Activated CD4-positive, alpha-beta T cell treated with anti-CD3 and anti-CD28 coated beads for 48 hours (primary cell): ENCODE results near the gene PRICKLE1.

Experiments used
- DNase-seq: peaks from one replicate; pipeline ENCODE4 v3.0.0-alpha.2; 2020

Gene PRICKLE1

GRCh38 chr12:42486407-42486806 lies 103.1 kb downstream of the PRICKLE1 start:
- no peak for DNase-seq

GRCh38 chr12:42485823-42486222 lies 103.7 kb downstream of the PRICKLE1 start:
- no peak for DNase-seq

GRCh38 chr12:42484996-42485395 lies 104.5 kb downstream of the PRICKLE1 start:
- DNase-seq = no peak

GRCh38 chr12:42483521-42483790 lies 106.1 kb downstream of the PRICKLE1 start:
- DNase-seq = peak; percentile 17

- peak; percentile 68 for DNase-seq
Observed at GRCh38 chr12:42482748-42483520, 106.6 kb downstream of the PRICKLE1 start.

- no peak for DNase-seq
Observed at GRCh38 chr12:42482041-42482747, 107.4 kb downstream of the PRICKLE1 start.

- no peak for DNase-seq
Observed at GRCh38 chr12:42481368-42481767, 108.2 kb downstream of the PRICKLE1 start.

- DNase-seq = no peak
Observed at GRCh38 chr12:42477941-42478340, 111.6 kb downstream of the PRICKLE1 start.

- no peak for DNase-seq
Observed at GRCh38 chr12:42475106-42475505, 114.4 kb downstream of the PRICKLE1 start.

- DNase-seq = no peak
Observed at GRCh38 chr12:42474391-42474790, 115.2 kb downstream of the PRICKLE1 start.

GRCh38 chr12:42473561-42473960 lies 116.0 kb downstream of the PRICKLE1 start:
- DNase-seq = no peak

GRCh38 chr12:42473130-42473529 lies 116.4 kb downstream of the PRICKLE1 start:
- no peak for DNase-seq

- DNase-seq = no peak
Observed at GRCh38 chr12:42472376-42472775, 117.2 kb downstream of the PRICKLE1 start.

GRCh38 chr12:42469355-42470175 lies 120.0 kb downstream of the PRICKLE1 start:
- no peak for DNase-seq

GRCh38 chr12:42468921-42469320 lies 120.6 kb downstream of the PRICKLE1 start:
- DNase-seq = no peak

GRCh38 chr12:42468341-42468821 lies 121.2 kb downstream of the PRICKLE1 start:
- DNase-seq = peak; percentile 6

- no peak for DNase-seq
Observed at GRCh38 chr12:42463671-42464070, 125.9 kb downstream of the PRICKLE1 start.

- DNase-seq = no peak
Observed at GRCh38 chr12:42462486-42462885, 127.1 kb downstream of the PRICKLE1 start.

- DNase-seq = no peak
Observed at GRCh38 chr12:42459336-42459847, 130.2 kb downstream of the PRICKLE1 start.

- DNase-seq = no peak
Observed at GRCh38 chr12:42458575-42458974, 131.0 kb downstream of the PRICKLE1 start.

- DNase-seq = no peak
Observed at GRCh38 chr12:42450248-42450647, 139.3 kb downstream of the PRICKLE1 start.

GRCh38 chr12:42448841-42449240 lies 140.7 kb downstream of the PRICKLE1 start:
- DNase-seq = no peak

GRCh38 chr12:42447371-42447786 lies 142.2 kb downstream of the PRICKLE1 start:
- DNase-seq = no peak
